SU-DHL-6 (cell line): ENCODE measurements around the gene KCTD16.

Experiments
- EZH2phosphoT487 ChIP-seq: fragments of 200-600 bp; sonication (generic), shearing (Covaris generic); conservative IDR thresholded peaks from 2 replicates; pipeline ENCODE4 v1.6.1; 2018; ENCODE audit warnings: mild to moderate bottlenecking, antibody characterized with exemption, low read length, moderate library complexity, mixed read lengths
- TF ChIP-seq, protein P1 (sequence below): fragments of 200-600 bp; sonication (generic); IDR thresholded peaks from one replicate; pipeline ENCODE4 v1.5.1; 2017; ENCODE audit warnings: antibody characterized with exemption, mild to moderate bottlenecking, low read length, moderate library complexity; ENCODE audit not compliant: insufficient read depth, poor library complexity, severe bottlenecking

- TF ChIP-seq, protein P1, sequence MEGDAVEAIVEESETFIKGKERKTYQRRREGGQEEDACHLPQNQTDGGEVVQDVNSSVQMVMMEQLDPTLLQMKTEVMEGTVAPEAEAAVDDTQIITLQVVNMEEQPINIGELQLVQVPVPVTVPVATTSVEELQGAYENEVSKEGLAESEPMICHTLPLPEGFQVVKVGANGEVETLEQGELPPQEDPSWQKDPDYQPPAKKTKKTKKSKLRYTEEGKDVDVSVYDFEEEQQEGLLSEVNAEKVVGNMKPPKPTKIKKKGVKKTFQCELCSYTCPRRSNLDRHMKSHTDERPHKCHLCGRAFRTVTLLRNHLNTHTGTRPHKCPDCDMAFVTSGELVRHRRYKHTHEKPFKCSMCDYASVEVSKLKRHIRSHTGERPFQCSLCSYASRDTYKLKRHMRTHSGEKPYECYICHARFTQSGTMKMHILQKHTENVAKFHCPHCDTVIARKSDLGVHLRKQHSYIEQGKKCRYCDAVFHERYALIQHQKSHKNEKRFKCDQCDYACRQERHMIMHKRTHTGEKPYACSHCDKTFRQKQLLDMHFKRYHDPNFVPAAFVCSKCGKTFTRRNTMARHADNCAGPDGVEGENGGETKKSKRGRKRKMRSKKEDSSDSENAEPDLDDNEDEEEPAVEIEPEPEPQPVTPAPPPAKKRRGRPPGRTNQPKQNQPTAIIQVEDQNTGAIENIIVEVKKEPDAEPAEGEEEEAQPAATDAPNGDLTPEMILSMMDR = no peak
- no peak for TF ChIP-seq EZH2phosphoT487
Observed at GRCh38 chr5:144284036-144284435, 113.4 kb downstream of the KCTD16 start.
